Subcutaneous adipose tissue (tissue), 4 donors: ENCODE results near the gene P3H4. TPM values are rescaled to one million over a fixed set of nuclear protein-coding genes. Genes with fewer than 3 reads are reported as not detected.

ENCODE experiments used
- total RNA-seq, 4 donors: library from RNA; depleted of rRNA; stranded (reverse); fragments of >200 nt; gene quantifications; one replicate each; pipeline ENCODE4 v1.1.0, GENCODE V29; 2016
- TF ChIP-seq, protein P1 (sequence below): fragments of 450-650 bp; IDR thresholded peaks from one replicate; pipeline ENCODE4 v1.5.1; 2016; ENCODE audit warnings: low read depth, mild to moderate bottlenecking, control low read depth, antibody characterized with exemption, moderate library complexity

P3H4 gene
- total RNA-seq, 4 donors from 2014 or later = 1.8 to 5.8 (median 5.0) TPM

DNA sequence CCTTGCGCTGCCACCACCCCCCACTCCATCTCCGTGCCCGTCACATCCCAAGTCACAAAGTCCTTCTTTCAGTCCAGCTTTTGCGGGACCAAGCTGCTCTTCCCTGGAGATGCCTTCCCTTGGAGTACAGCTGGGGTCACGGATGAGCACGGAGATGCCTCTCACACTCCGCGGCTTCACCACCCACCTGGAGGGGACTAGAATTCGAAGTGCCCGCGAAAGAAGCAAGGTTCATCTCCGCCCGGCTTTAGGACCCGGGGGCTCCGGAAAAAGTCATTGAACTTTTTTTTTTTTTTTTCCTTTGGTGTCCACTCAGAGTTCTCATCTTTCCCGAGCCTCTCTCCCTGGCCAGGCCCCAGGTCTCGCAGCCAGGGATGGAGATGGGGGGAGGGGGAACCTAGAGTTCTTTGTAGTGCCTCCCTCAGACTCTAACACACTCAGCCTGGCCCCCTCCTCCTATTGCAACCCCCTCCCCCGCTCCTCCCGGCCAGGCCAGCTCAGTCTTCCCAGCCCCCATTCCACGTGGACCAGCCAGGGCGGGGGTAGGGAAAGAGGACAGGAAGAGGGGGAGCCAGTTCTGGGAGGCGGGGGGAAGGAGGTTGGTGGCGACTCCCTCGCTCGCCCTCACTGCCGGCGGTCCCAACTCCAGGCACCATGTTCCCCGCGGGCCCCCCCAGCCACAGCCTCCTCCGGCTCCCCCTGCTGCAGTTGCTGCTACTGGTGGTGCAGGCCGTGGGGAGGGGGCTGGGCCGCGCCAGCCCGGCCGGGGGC is 817 bp upstream of the P3H4 start, which contains the start of gene FKBP10:
FKBP10 (plus strand) TSS at position 624 of the 771 bp plus-strand sequence; CDS start at position 655, 31 bp downstream.
- TF ChIP-seq, protein P1, sequence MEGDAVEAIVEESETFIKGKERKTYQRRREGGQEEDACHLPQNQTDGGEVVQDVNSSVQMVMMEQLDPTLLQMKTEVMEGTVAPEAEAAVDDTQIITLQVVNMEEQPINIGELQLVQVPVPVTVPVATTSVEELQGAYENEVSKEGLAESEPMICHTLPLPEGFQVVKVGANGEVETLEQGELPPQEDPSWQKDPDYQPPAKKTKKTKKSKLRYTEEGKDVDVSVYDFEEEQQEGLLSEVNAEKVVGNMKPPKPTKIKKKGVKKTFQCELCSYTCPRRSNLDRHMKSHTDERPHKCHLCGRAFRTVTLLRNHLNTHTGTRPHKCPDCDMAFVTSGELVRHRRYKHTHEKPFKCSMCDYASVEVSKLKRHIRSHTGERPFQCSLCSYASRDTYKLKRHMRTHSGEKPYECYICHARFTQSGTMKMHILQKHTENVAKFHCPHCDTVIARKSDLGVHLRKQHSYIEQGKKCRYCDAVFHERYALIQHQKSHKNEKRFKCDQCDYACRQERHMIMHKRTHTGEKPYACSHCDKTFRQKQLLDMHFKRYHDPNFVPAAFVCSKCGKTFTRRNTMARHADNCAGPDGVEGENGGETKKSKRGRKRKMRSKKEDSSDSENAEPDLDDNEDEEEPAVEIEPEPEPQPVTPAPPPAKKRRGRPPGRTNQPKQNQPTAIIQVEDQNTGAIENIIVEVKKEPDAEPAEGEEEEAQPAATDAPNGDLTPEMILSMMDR = no peak

DNA sequence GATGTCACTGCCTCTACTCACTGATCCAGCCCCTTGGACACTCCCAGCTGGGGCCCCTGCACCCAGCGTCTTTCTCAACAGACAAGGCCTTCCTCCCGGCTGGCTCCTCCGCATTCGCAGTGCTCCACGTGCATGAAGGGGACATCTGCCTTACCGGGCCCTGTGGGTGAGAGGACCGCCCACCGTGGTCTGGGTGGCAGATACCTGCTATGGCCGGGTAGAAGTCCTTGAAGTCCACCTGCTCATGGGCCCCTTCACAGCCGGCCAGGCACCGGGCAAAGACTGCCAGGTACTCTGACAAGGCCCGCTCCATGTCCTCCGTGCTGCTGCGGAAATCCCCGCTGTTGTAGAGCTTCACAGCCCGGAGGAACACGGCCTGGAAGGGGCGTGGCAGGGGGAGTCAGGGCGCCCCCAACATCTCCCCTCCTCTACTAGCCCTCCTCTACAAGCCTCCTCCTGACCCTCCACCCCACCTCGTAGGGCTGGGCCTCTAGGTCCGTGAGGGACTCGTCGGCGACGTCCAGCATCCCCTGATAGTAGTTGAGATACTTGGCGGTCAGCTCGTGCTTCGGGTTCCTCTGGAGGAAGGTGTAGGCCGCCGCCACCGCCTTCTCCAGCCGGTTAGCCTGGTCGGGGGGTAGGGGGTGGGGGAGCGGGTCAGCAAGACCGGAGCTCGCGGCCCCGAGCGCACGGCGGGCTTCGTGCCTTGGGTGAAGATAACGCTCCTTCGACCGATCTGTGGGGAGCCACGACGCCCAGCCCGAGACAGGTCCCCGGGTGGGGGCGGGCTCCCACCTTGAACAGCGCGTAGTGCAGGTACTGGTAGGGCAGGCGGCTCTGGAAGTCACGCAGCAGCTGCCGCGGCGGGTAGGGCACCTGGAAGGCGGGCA is 845 bp downstream of the P3H4 start:
- TF ChIP-seq, protein P1 = no peak

DNA sequence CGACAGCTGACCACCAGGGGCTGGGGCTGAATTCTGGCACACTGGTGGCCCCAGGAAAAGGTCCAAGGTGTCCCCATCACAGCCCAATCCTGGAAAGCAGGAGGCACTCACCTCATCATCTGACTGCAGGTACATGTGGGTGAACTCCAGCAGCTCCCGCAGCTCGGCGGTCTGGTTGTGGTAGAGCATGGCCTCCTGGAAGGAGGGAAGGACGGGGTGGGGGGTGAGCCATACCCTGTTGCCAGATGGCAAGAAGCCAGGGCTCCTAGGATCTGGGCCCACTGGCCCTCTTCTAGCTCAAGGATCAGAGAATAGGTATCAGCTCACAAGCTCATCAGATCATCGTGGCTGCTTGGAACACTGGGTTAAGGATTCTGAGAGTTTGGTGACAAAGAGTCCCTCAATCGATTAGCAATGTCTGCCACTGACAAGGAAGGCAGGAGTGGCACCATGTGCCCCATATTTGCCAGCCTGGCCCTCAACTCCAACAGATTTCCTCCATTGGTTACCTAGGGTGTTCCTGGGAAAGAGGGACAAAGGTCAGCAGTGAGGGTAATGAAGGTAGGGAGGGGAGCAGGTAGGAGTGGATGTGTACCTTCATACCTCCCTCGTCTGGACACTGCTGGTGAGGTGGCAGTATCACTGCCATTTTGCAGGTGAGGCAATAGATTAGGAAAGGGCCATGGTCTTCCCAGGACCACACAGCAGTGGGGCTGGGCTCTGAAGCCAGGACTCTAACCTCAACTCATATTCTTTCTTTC is 4.9 kb downstream of the P3H4 start:
- TF ChIP-seq, protein P1 = no peak

DNA sequence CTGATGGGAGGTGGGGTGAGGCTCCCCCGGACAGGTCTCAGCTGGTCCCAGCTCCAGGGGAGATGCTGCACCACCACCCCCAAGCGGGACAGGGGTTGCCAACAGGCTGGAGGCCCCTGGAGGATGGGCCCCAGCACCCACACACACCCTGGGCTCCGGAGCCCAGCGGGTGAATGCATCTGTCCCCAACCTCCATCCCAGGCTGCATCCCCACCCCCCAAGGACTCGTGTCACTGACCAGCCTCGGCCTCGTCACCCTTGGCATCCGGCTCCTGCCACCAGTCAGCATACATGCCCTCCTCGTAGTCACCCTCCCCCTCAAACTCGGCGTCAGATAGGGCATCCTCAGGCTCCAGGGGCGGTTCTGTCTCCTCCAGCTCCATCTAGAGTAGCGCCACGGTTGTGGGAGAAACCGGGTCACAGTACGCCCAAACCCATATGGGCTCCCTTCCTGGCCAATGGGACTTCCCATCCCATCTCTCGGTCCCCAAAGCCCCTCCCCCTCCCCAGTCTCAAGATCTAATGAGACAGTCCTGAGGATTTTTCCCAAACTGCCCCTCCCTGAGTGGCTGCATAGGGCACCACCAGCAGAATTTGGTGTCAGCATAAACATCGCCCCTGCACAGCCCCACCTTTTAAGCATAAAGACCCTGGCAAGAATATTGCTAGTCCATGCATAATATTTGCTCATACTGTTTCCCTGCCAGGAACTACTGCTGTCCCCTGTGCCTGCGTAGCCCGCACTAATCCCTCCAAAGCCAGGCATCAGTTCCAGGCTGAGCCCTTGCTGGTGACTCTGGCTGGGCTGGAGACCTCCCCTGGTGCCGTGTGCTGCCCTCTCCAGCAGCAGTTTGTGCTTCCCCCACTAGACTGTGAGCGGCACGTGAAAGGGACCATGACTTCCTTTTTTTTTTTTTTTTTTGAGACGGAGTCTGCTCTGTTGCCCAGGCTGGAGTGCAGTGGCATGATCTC is 8.4 kb downstream of the P3H4 start:
- TF ChIP-seq, protein P1 = no peak

DNA sequence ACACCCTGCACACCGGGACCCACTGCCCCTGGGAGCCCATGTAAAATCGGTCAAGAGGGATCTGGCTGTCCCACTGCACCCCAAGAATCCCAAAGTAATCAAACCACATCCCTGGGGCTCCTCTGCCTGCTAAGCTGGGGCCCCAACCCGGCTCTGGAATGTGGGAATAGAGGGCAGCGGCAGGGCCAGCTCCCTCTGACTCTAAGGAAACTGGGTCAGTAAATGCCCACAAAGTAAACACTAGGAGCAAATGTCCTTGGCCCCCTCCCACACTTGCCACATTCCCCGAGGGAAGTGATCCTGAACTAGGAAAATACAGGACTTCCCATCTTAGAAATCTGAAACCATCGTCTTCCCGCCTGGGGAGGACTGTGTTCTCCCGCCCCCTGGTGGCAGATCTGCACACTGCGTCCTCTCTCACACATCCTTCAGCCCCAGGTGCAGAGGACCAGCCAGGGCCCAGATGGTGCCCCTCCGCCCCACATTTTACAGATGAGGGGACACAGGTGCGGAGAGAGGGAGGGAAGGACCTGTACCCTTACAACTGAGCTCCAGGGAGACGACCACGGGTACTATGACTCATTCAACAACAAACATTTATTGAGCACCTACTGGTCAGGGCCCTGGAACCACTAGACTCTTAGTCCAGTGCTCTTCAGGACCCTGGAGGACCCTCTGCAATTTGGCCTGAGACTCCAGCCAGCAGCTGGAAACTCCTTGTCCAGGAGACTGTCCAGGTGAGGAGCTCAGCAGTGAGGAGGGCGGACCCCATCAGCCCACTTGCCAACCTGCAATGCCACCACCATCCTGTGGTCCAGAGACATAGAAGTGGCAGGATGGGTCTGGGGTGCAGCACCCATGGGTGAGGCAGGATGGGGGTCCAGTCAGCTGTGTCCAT is 10.1 kb downstream of the P3H4 start:
- TF ChIP-seq, protein P1 = no peak
